HepG2 (cell line): Measurements from ENCODE around the gene BARX2. TPM values are rescaled to one million over a fixed set of nuclear protein-coding genes. Genes with fewer than 3 reads are reported as not detected.
A peak's percentile ranks its signal among the peaks of the same experiment; 100 is the strongest.
"Not testable (repeated sequence)": the region's sequence is repeated elsewhere in the genome, so short reads cannot be mapped to it uniquely, and the experiment has no call there.

Source experiments
- ATAC-seq: fragments of 200-7000 bp; cut with Tn5 transposase; 3 replicates; pipeline ENCODE4 v1.9.1; 2020; ENCODE audit warnings: mild to moderate bottlenecking, moderate library complexity
- BruUV-seq: library from RNA; stranded (reverse); fragments of 400-500 nt; replicated peaks from 2 replicates; lab custom pipeline; 2021; lab: Mats Ljungman, UMichigan
- CTCF ChIA-PET: fragments of 300-600 bp; formaldehyde crosslinking; extraction: SDS; loops from one replicate; lab custom pipeline; 2021; ENCODE audit warnings: low total read pairs, inconsistent platforms, low intra/inter-chr PET ratio; lab: Yijun Ruan, JAX
- POLR2A ChIA-PET: fragments of 350-600 bp; sonication (Branson Sonifier 250); formaldehyde crosslinking; loops from one replicate; lab custom pipeline; 2020; ENCODE audit warnings: antibody characterized with exemption, inconsistent platforms; lab: Yijun Ruan, JAX
- DNase-seq: peaks from one replicate; pipeline ENCODE4 v3.0.0-alpha.2; 2015; ENCODE audit warnings: low spot score
- FAIRE-seq: peaks from 3 replicates; lab custom pipeline; 2011; peaks lifted over from hg19 to GRCh38; lab: Jason Lieb, UNC
- H2AFZ ChIP-seq: one replicate; pipeline ENCODE4 v1.6.1; 2011; ENCODE audit warnings: low read length, inconsistent platforms
- H3K27ac ChIP-seq: fragments of 300-600 bp; 3 replicates; pipeline ENCODE4 v1.8.0; 2011; ENCODE audit warnings: mixed run types, mild to moderate bottlenecking, mixed read lengths, low read length, inconsistent platforms; ENCODE audit not compliant: insufficient read depth; ENCODE audit errors: extremely low read length
- H3K27me3 ChIP-seq, 2 experiments: fragments of 200-600 bp in 1 of 2; 2 replicates in 1 of 2; 3 replicates in 1 of 2; pipeline versions ENCODE4 v1.6.0 to v1.8.0; 2011; ENCODE audit warnings: low read length in 2 of 2, mild to moderate bottlenecking in 2 of 2, moderate library complexity in 2 of 2, inconsistent platforms in 1 of 2; ENCODE audit not compliant: insufficient read depth in 2 of 2, control insufficient read depth in 1 of 2
- H3K36me3 ChIP-seq, 2 experiments: fragments of 200-600 bp in 1 of 2; replicated peaks in 1 of 2; 2 replicates in 1 of 2; 3 replicates in 1 of 2; pipeline versions ENCODE4 v1.5.1 to v1.8.0; 2011; ENCODE audit warnings: low read length in 2 of 2, inconsistent platforms in 1 of 2; ENCODE audit not compliant: insufficient read depth in 2 of 2, control insufficient read depth in 1 of 2
- H3K4me1 ChIP-seq: 2 replicates; pipeline ENCODE4 v1.5.1; 2012; ENCODE audit warnings: low read length, inconsistent platforms; ENCODE audit not compliant: insufficient read depth
- H3K4me2 ChIP-seq: 2 replicates; pipeline ENCODE4 v1.6.0; 2011; ENCODE audit warnings: low read depth, low read length, inconsistent platforms
- H3K4me3 ChIP-seq, 3 experiments: fragments of 200-600 bp in 1 of 3; sonication (generic), shearing (Covaris generic) in 1 of 3; replicated peaks in 1 of 3; 2 replicates each; pipeline ENCODE4 v1.5.1; 2011 to 2016; ENCODE audit warnings: low read length in 3 of 3, inconsistent platforms in 2 of 3, low read depth in 2 of 3, mild to moderate bottlenecking in 2 of 3, control low read depth in 1 of 3, mixed read lengths in 1 of 3; ENCODE audit not compliant: insufficient read depth in 1 of 3
- H3K79me2 ChIP-seq: one replicate; pipeline ENCODE4 v1.6.1; 2011; ENCODE audit warnings: low read length, inconsistent platforms; ENCODE audit not compliant: insufficient read depth
- H3K9ac ChIP-seq: 2 replicates; pipeline ENCODE4 v1.6.0; 2011; ENCODE audit warnings: mild to moderate bottlenecking, low read depth, low read length, inconsistent platforms; ENCODE audit not compliant: insufficient read depth
- H3K9me3 ChIP-seq: 2 replicates; pipeline ENCODE4 v1.5.1; 2012; ENCODE audit warnings: mild to moderate bottlenecking, low read length
- H4K20me1 ChIP-seq: 2 replicates; pipeline ENCODE4 v1.6.0; 2011; ENCODE audit warnings: inconsistent platforms, mild to moderate bottlenecking, low read length, moderate library complexity; ENCODE audit not compliant: insufficient read depth
- CC2D1A ChIP-seq: sonication (generic); formaldehyde crosslinking; IDR thresholded peaks from 2 replicates; pipeline ENCODE4 v1.8.1; 2023; ENCODE audit warnings: mild to moderate bottlenecking, missing genetic modification reagents
- FOXA1 ChIP-seq, 2 experiments: fragments of 450-650 bp in 1 of 2; sonication (generic) in 1 of 2; formaldehyde crosslinking in 1 of 2; IDR thresholded peaks; 2 replicates each; pipeline versions ENCODE4 v1.4.0 to v1.6.1; 2016 to 2020; ENCODE audit warnings: missing genetic modification reagents in 1 of 2
- FOXA3 ChIP-seq: IDR thresholded peaks from 2 replicates; pipeline ENCODE4 v1.6.1; 2016; ENCODE audit warnings: missing genetic modification reagents, missing compliant biosample characterization
- HIVEP1 ChIP-seq: sonication (generic); formaldehyde crosslinking; IDR thresholded peaks from 2 replicates; pipeline ENCODE4 v1.4.0; 2020; ENCODE audit warnings: mild to moderate bottlenecking, missing genetic modification reagents
- KAT2B ChIP-seq: fragments of 150-350 bp; IDR thresholded peaks from 2 replicates; pipeline ENCODE4 v1.6.1; 2014; ENCODE audit warnings: low read depth, low read length, borderline replicate concordance
- NR2C2 ChIP-seq: sonication (generic); formaldehyde crosslinking; IDR thresholded peaks from 2 replicates; pipeline ENCODE4 v1.4.0; 2020; ENCODE audit warnings: missing genetic modification reagents, mild to moderate bottlenecking, moderate library complexity, borderline replicate concordance
- TEAD3 ChIP-seq: optimal IDR thresholded peaks from 2 replicates; pipeline ENCODE3; 2016; ENCODE audit warnings: borderline replicate concordance
- TRIM24 ChIP-seq: sonication (generic); formaldehyde crosslinking; IDR thresholded peaks from 2 replicates; pipeline ENCODE4 v1.8.0; 2022; ENCODE audit warnings: mild to moderate bottlenecking, missing genetic modification reagents
- ZNF670 ChIP-seq: sonication (generic); formaldehyde crosslinking; IDR thresholded peaks from 2 replicates; pipeline ENCODE4 v1.8.0; 2022; ENCODE audit warnings: mild to moderate bottlenecking, missing genetic modification reagents, borderline replicate concordance
- ZSCAN29 ChIP-seq: sonication (generic); formaldehyde crosslinking; conservative IDR thresholded peaks from 2 replicates; pipeline ENCODE4 v1.4.0; 2020; ENCODE audit warnings: mild to moderate bottlenecking, missing genetic modification reagents
- WGBS: methylation state at CpG from one replicate; pipeline ENCODE4 v1.1.6; 2017; ENCODE audit warnings: low lambda C conversion rate; 5-methylcytosine and 5-hydroxymethylcytosine counted together
- in situ Hi-C: cut with HindIII; loops from 2 replicates; pipeline ENCODE4 v1.10.0; 2017; ENCODE audit warnings: low pct_unique_long_range_greater_than_20kb; ENCODE audit not compliant: extremely low pct_ligation_motif_present
- intact Hi-C: fragments of 100-400 bp; cut with micrococcal nuclease; formaldehyde crosslinking; loops from one replicate; pipeline ENCODE4 v1.10.0; 2022; ENCODE audit not compliant: unreplicated experiment
- polyA plus RNA-seq, 8 experiments: library from polyadenylated mRNA; depleted of rRNA in 3 of 8; stranded (reverse) in 7 of 8; unstranded in 1 of 8; fragments of >200 nt; fragmentation: Illumina TruSeq in 4 of 8; extraction: Trizol in 4 of 8; gene quantifications; 2 replicates each; pipeline versions ENCODE4 v1.2.1 to v1.2.3, GENCODE V29; 2011 to 2016; ENCODE audit warnings: low read depth in 4 of 8, missing spikeins in 1 of 8, mixed read lengths in 1 of 8; ENCODE audit not compliant: insufficient read depth in 1 of 8
- total RNA-seq, 5 experiments: library from RNA; depleted of rRNA; stranded (reverse); fragments of >200 nt; fragmentation: Illumina TruSeq; extraction: Trizol; gene quantifications; 2 replicates each; pipeline ENCODE4 v1.2.3, GENCODE V29; 2016; ENCODE audit warnings: low read depth in 1 of 5
- TF ChIP-seq, protein P1 (sequence below): sonication (generic); formaldehyde crosslinking; IDR thresholded peaks from 2 replicates; pipeline ENCODE4 v1.4.0; 2020; ENCODE audit warnings: missing genetic modification reagents
- TF ChIP-seq, protein P2 (sequence below): IDR thresholded peaks from 2 replicates; pipeline ENCODE4 v1.6.1; 2016; ENCODE audit warnings: mild to moderate bottlenecking
- TF ChIP-seq, protein P3 (sequence below): sonication (generic); formaldehyde crosslinking; IDR thresholded peaks from 2 replicates; pipeline ENCODE4 v1.5.1; 2020; ENCODE audit warnings: mild to moderate bottlenecking, missing genetic modification reagents

BARX2 gene
- total and polyA plus RNA-seq, 2 of the 13 experiments (the other 11 are each of a cell fraction or from before 2014, with no cell fraction given), result not detected

DNA sequence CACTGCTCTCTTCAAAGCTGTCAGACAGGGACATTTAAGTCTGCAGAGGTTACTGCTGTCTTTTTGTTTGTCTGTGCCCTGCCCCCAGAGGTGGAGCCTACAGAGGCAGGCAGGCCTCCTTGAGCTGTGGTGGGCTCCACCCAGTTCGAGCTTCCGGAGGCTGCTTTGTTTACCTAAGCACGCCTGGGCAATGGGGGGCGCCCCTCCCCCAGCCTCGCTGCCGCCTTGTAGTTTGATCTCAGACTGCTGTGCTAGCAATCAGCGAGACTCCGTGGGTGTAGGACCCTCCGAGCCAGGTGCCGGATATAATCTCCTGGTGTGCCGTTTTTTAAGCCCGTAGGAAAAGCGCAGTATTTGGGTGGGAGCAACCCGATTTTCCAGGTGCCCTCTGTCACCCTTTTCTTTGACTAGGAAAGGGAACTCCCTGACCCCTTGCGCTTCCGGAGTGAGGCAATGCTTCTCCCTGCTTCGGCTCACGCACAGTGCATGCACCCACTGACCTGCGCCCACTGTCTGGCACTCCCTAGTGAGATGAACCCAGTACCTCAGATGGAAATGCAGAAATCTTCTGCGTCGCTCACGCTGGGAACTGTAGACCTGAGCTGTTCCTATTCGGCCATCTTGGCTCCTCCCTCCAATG lies 31.2 kb upstream of the BARX2 start (continued):
- TF ChIP-seq TEAD3 (CRISPR knock-in tag), result peak; percentile 35
- TF ChIP-seq FOXA3 (CRISPR knock-in tag), result peak; percentile 69
- 0 out of 2 replicates have a peak, but pooled peaks have one; percentile 32 for TF ChIP-seq HIVEP1 (CRISPR knock-in tag)
- TF ChIP-seq TRIM24 (CRISPR knock-in tag), result 0 out of 2 replicates have a peak, but pooled peaks have one; percentile 24
- TF ChIP-seq NR2C2 (CRISPR knock-in tag), result peak; percentile 23; the same call in 1 of the 2 replicates
- TF ChIP-seq, protein P1, sequence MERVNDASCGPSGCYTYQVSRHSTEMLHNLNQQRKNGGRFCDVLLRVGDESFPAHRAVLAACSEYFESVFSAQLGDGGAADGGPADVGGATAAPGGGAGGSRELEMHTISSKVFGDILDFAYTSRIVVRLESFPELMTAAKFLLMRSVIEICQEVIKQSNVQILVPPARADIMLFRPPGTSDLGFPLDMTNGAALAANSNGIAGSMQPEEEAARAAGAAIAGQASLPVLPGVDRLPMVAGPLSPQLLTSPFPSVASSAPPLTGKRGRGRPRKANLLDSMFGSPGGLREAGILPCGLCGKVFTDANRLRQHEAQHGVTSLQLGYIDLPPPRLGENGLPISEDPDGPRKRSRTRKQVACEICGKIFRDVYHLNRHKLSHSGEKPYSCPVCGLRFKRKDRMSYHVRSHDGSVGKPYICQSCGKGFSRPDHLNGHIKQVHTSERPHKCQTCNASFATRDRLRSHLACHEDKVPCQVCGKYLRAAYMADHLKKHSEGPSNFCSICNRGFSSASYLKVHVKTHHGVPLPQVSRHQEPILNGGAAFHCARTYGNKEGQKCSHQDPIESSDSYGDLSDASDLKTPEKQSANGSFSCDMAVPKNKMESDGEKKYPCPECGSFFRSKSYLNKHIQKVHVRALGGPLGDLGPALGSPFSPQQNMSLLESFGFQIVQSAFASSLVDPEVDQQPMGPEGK (CRISPR knock-in tag), result peak; percentile 59; the same call in 1 of the 2 replicates
- 0 out of 2 replicates have a peak, but pooled peaks have one; percentile 36 for TF ChIP-seq ZSCAN29
- not testable (repeated sequence) for TF ChIP-seq FOXA1 (IDR thresholded peaks at IDR 0.05)
- peak; percentile 81 for TF ChIP-seq FOXA1 (CRISPR knock-in tag; IDR thresholded peaks at IDR 0.05)
- TF ChIP-seq, protein P2, sequence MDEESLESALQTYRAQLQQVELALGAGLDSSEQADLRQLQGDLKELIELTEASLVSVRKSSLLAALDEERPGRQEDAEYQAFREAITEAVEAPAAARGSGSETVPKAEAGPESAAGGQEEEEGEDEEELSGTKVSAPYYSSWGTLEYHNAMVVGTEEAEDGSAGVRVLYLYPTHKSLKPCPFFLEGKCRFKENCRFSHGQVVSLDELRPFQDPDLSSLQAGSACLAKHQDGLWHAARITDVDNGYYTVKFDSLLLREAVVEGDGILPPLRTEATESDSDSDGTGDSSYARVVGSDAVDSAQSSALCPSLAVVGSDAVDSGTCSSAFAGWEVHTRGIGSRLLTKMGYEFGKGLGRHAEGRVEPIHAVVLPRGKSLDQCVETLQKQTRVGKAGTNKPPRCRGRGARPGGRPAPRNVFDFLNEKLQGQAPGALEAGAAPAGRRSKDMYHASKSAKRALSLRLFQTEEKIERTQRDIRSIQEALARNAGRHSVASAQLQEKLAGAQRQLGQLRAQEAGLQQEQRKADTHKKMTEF (CRISPR knock-in tag), result 0 out of 2 replicates have a peak, but pooled peaks have one; percentile 28

DNA sequence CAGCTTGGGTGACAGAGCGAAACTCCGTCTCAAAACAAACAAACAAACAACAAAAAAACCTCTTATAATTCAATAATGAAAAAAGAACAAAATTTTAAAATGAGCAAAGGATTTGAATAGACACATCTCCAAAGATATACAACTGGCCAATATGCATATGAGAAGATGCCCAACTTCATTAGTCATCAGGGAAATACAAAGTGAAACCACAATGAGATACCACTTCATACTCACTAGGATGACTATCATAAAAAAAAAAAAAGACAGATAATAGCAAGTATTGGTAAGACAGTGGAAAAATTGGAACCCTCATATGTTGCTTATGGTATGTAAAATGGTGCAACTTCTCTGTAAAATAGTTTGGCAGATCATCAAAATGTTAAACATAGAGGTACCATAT lies 28.7 kb upstream of the BARX2 start:
- Histone ChIP-seq H3K27me3 (no peaks in the 10 kb centered on the region; a peak in 2 of 5 replicates), H3K9me3 (no peaks in the 10 kb centered on the region), H3K27ac (no peak overlapping the region), H3K4me3 (no peak overlapping the region), H3K36me3 (no peaks in the 10 kb centered on the region), H3K4me1 (no peaks in the 10 kb centered on the region), H3K4me2 (no peak overlapping the region), H2AFZ (no peak overlapping the region), H3K79me2 (no peaks in the 10 kb centered on the region), H3K9ac (no peak overlapping the region), H4K20me1 (no peaks in the 10 kb centered on the region)
- in situ Hi-C loops, result no loop called here
- intact Hi-C loops, result no loop called here
- 50% methylated on average over 2 of the region's 2 CpGs for WGBS
- no peak for FAIRE-seq
- no peak for DNase-seq
- CTCF ChIA-PET, result no interaction called here
- no peak for TF ChIP-seq CC2D1A (CRISPR knock-in tag)
- TF ChIP-seq, protein P1 (CRISPR knock-in tag), result no peak
- TF ChIP-seq, protein P3, sequence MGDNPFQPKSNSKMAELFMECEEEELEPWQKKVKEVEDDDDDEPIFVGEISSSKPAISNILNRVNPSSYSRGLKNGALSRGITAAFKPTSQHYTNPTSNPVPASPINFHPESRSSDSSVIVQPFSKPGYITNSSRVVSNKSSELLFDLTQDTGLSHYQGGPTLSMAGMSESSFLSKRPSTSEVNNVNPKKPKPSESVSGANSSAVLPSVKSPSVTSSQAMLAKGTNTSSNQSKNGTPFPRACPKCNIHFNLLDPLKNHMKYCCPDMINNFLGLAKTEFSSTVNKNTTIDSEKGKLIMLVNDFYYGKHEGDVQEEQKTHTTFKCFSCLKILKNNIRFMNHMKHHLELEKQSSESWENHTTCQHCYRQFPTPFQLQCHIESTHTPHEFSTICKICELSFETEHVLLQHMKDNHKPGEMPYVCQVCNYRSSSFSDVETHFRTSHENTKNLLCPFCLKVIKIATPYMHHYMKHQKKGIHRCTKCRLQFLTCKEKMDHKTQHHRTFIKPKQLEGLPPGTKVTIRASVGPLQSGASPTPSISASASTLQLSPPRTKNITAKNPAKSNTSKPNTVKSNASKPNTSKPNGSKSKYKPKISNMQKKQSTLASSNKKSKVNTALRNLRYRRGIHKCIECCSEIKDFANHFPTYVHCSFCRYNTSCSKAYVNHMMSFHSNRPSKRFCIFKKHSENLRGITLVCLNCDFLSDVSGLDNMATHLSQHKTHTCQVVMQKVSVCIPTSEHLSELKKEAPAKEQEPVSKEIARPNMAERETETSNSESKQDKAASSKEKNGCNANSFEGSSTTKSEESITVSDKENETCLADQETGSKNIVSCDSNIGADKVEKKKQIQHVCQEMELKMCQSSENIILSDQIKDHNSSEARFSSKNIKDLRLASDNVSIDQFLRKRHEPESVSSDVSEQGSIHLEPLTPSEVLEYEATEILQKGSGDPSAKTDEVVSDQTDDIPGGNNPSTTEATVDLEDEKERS (CRISPR knock-in tag), result no peak
- no peak for TF ChIP-seq ZNF670
- TF ChIP-seq KAT2B, result no peak
- POLR2A ChIA-PET, result no interaction called here
- ATAC-seq, result no peak
- no TSS peak for BruUV-seq
